ENCODE results near the gene EEF2.
"Not testable (repeated sequence)": the region's sequence is repeated elsewhere in the genome, so short reads cannot be mapped to it uniquely, and the experiment has no call there.

Gene EEF2

DNA sequence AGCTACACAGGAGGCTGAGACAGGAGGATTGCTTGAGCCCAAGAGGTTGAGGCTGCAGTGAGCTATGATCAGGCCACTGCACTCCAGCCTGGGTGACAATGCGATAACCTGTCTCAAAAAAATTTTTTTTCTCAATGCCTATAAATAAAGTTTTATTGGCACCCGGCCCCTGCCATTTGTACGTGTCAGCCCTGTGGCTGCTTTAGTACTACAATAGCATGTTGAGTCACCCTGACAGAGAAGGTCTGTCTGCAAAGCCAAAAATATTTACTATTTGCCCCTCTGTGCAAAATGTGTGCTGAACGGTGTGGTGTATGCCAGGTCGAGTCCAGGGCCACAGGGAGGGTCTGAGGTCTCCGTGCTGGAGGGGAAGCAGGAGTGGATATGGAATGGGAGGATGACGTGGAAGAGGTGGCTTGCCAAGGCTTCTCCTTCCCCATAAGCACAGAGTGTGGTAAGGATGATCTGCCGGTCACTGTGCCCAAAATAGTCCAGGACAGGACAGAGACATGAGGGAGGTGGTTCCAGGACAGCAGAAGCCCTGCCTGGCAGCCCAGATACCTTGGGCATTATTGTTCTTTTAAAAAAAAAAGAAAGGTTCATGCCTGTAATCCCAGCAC is 42.4 kb downstream of the EEF2 start:
- H3K4me1 ChIP-seq, result no peaks in the 10 kb centered on the region
- in situ Hi-C loops (cut with MboI; ENCODE audit: low sequenced_read_pairs), result no loop called here
- no peak for DNase-seq (ENCODE audit: low spot score in 2 of 2)
- H3K36me3 ChIP-seq (replicated peaks), result no peaks in the 10 kb centered on the region
- H3K4me3 ChIP-seq, result no peak overlapping the region
- H3K9me3 ChIP-seq, result no peaks in the 10 kb centered on the region
- H3K27me3 ChIP-seq (ENCODE audit: low read depth), result no peaks in the 10 kb centered on the region

DNA sequence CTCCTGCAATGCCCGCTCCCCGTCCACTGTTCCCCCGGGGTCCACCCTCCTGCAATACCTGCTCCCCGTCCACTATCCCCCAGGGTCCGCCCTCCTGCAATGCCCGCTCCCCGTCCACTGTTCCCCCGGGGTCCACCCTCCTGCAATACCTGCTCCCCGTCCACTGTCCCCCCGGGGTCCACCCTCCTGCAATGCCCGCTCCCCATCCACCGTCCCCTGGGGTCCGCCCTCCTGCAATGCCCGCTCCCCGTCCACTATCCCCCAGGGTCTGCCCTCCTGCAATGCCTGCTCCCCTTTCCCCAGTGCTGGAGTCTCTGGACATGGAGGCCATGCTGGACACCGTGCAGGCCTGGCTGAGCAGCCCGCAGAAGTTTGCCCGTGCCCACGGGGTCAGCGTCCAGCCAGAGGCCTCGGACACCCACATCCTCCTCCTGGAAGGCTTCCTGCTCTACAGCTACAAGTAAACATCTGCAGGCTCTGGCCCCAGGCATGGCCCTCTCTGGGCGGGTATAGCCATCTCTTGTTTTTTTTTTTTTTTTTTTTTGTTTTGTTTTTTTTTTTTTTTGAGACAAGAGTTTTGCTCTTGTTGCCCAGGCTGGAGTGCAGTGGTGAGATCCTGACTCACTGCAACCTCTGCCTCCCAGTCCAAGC is 46.8 kb downstream of the EEF2 start:
- DNase-seq (ENCODE audit: low spot score in 2 of 2); H3K27me3 ChIP-seq (ENCODE audit: low read depth); H3K9me3 ChIP-seq; in situ Hi-C loops (cut with MboI; ENCODE audit: low sequenced_read_pairs); H3K36me3 ChIP-seq (replicated peaks); H3K4me1 ChIP-seq; H3K4me3 ChIP-seq: not testable (repeated sequence)

DNA sequence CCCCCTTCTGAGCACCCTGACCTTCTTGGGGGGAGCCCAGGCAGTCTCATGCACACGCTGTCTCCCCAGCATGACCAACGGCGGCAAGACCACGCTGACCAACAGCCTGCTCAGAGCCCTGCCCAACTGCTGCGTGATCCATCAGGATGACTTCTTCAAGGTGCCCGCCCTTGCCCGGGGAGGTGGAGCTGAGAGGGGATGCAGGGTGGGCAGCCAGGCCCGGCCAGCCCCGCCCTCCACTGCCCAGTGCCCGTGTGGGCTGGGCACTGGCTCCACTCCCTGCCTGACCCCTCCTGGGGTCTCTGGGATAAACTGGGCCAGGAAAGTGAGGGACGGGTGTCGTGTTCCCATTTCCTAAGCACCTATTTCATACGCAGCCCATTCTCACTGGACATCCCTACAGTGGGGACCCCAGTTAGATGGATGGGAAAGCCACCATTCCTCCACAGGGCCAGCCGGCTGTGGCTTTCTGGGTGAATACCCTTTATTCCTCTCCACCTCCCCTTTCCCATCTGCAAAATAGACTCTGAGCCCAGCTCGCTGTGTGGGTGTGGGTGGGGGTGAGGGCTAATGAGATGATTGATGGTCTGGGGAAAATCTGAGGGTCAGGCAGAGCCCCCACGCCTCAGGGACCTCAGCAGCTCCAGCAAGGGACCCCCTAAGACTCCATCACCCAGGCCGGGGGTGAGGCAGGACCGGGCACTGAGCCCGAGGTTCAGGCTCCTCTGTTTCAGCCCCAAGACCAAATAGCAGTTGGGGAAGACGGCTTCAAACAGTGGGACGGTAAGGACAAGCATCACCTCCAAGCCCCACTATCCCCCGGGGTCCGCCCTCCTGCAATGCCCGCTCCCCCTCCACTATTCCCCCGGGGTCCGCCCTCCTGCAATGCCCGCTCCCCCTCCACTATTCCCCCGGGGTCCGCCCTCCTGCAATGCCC is 48.5 kb downstream of the EEF2 start:
- Histone ChIP-seq H3K4me3 (no peak overlapping the region), H3K36me3 (replicated peaks) (no peaks in the 10 kb centered on the region), H3K27me3 (ENCODE audit: low read depth) (no peaks in the 10 kb centered on the region), H3K4me1 (no peaks in the 10 kb centered on the region), H3K9me3 (no peaks in the 10 kb centered on the region)
- in situ Hi-C loops (cut with MboI; ENCODE audit: low sequenced_read_pairs), result no loop called here
- DNase-seq (ENCODE audit: low spot score in 2 of 2), result no peak

- Histone ChIP-seq H3K27me3 (ENCODE audit: low read depth) (no peaks in the 10 kb centered on the region), H3K4me3 (no peak within 1 kb of the TSS), H3K36me3 (replicated peaks) (no peaks in the 10 kb centered on the region), H3K9me3 (no peaks in the 10 kb centered on the region), H3K4me1 (no peaks in the 10 kb centered on the region)
- no peak for DNase-seq (ENCODE audit: low spot score in 2 of 2)
- in situ Hi-C loops (cut with MboI; ENCODE audit: low sequenced_read_pairs), result no loop called here
Observed at GRCh38 chr19:3932931-3933810, 52.1 kb downstream of the EEF2 start, which contains the start of gene NMRK2. Gene NMRK2, plus strand, starts transcription at chr19:3933069. Its CDS starts 603 bp downstream, at chr19:3933672.

GRCh38 chr19:3931041-3931440 is 54.2 kb downstream of the EEF2 start:
- in situ Hi-C loops (cut with MboI; ENCODE audit: low sequenced_read_pairs), result no loop called here
- no peak overlapping the region for H3K4me3 ChIP-seq
- no peaks in the 10 kb centered on the region for H3K9me3 ChIP-seq
- H3K36me3 ChIP-seq (replicated peaks), result no peaks in the 10 kb centered on the region
- no peak for DNase-seq (ENCODE audit: low spot score in 2 of 2)
- no peaks in the 10 kb centered on the region for H3K27me3 ChIP-seq (ENCODE audit: low read depth)
- H3K4me1 ChIP-seq, result no peaks in the 10 kb centered on the region
